Activated T-cell treated with anti-CD3 and anti-CD28 coated beads, Interleukin-2, amount 50 U/mL, for 1 hour (primary cell): ENCODE measurements around the gene ZNF800.

Source experiments
- DNase-seq: peaks from one replicate; pipeline ENCODE4 v3.0.0-alpha.2; 2020

ZNF800 gene

GRCh38 chr7:127390817-127391590 lies 1.5 kb downstream of the ZNF800 start:
- no peak for DNase-seq

- DNase-seq = no peak
Observed at GRCh38 chr7:127390186-127390816, 2.2 kb downstream of the ZNF800 start.

GRCh38 chr7:127389321-127389720 lies 3.2 kb downstream of the ZNF800 start:
- no peak for DNase-seq

GRCh38 chr7:127387974-127388373 lies 4.5 kb downstream of the ZNF800 start:
- no peak for DNase-seq

- DNase-seq = no peak
Observed at GRCh38 chr7:127383123-127383835, 9.2 kb downstream of the ZNF800 start.

GRCh38 chr7:127382301-127383085 lies 10.0 kb downstream of the ZNF800 start:
- DNase-seq = no peak

GRCh38 chr7:127380479-127380878 lies 12.0 kb downstream of the ZNF800 start:
- no peak for DNase-seq

- DNase-seq = no peak
Observed at GRCh38 chr7:127379642-127380041, 12.9 kb downstream of the ZNF800 start.

- DNase-seq = no peak
Observed at GRCh38 chr7:127378537-127378936, 14.0 kb downstream of the ZNF800 start.

GRCh38 chr7:127377425-127377824 lies 15.1 kb downstream of the ZNF800 start:
- DNase-seq = no peak

GRCh38 chr7:127375631-127376030 lies 16.9 kb downstream of the ZNF800 start:
- no peak for DNase-seq

- no peak for DNase-seq
Observed at GRCh38 chr7:127367679-127368078, 24.8 kb downstream of the ZNF800 start.

GRCh38 chr7:127366680-127367079 lies 25.8 kb downstream of the ZNF800 start:
- no peak for DNase-seq

GRCh38 chr7:127365957-127366315 lies 26.6 kb downstream of the ZNF800 start:
- no peak for DNase-seq

GRCh38 chr7:127365164-127365956 lies 27.1 kb downstream of the ZNF800 start:
- no peak for DNase-seq

GRCh38 chr7:127362364-127363027 lies 30.0 kb downstream of the ZNF800 start:
- no peak for DNase-seq

- DNase-seq = no peak
Observed at GRCh38 chr7:127361736-127362135, 30.8 kb downstream of the ZNF800 start.

GRCh38 chr7:127359011-127359410 lies 33.5 kb downstream of the ZNF800 start:
- DNase-seq = no peak

- DNase-seq = no peak
Observed at GRCh38 chr7:127353897-127354296, 38.6 kb downstream of the ZNF800 start.

- no peak for DNase-seq
Observed at GRCh38 chr7:127350586-127350985, 41.9 kb downstream of the ZNF800 start.

GRCh38 chr7:127349881-127350280 lies 42.6 kb downstream of the ZNF800 start:
- DNase-seq = no peak

- no peak for DNase-seq
Observed at GRCh38 chr7:127348247-127348631, 44.3 kb downstream of the ZNF800 start.
